Aorta (tissue), 5 donors: ENCODE measurements around the gene LDLRAD2. TPM values are rescaled to one million over a fixed set of nuclear protein-coding genes. Genes with fewer than 3 reads are reported as not detected.
"Not testable (repeated sequence)": the region's sequence is repeated elsewhere in the genome, so short reads cannot be mapped to it uniquely, and the experiment has no call there.

Experiments
- ATAC-seq: fragments of 200-7000 bp; cut with Tn5 transposase; one replicate; pipeline ENCODE4 v1.9.1; 2022; ENCODE audit warnings: moderate library complexity; ENCODE audit not compliant: low FRiP score
- DNase-seq, 2 donors: peaks; one replicate each; pipeline ENCODE4 v3.0.0-alpha.2; 2020
- H3K27ac ChIP-seq, 2 donors: one replicate each; pipeline ENCODE4 v1.5.1; 2013; ENCODE audit warnings: low read length in 2 of 2, mild to moderate bottlenecking in 2 of 2, moderate library complexity in 2 of 2, control low read depth in 1 of 2, inconsistent platforms in 1 of 2, low read depth in 1 of 2
- H3K27me3 ChIP-seq, 2 donors: one replicate each; pipeline ENCODE4 v1.6.1; 2013; ENCODE audit warnings: control low read depth in 1 of 2, low read length in 1 of 2, mild to moderate bottlenecking in 1 of 2, moderate library complexity in 1 of 2; ENCODE audit not compliant: insufficient read depth in 2 of 2, control insufficient read depth in 1 of 2
- H3K36me3 ChIP-seq, 2 donors: one replicate each; pipeline ENCODE4 v1.6.1; 2013; ENCODE audit warnings: control low read depth in 1 of 2, low read length in 1 of 2, mild to moderate bottlenecking in 1 of 2; ENCODE audit not compliant: insufficient read depth in 2 of 2, control insufficient read depth in 1 of 2
- H3K4me1 ChIP-seq, 2 donors: one replicate each; pipeline ENCODE4 v1.6.1; 2013; ENCODE audit warnings: low read length in 2 of 2, control low read depth in 1 of 2, mild to moderate bottlenecking in 1 of 2, moderate library complexity in 1 of 2; ENCODE audit not compliant: insufficient read depth in 2 of 2, control insufficient read depth in 1 of 2
- H3K4me3 ChIP-seq, 2 donors: one replicate each; pipeline ENCODE4 v1.5.1; 2013; ENCODE audit warnings: low read length in 2 of 2, control low read depth in 1 of 2, mild to moderate bottlenecking in 1 of 2
- H3K9me3 ChIP-seq: one replicate; pipeline ENCODE4 v1.6.1; 2013; ENCODE audit warnings: mild to moderate bottlenecking, low read length; ENCODE audit not compliant: control insufficient read depth
- WGBS, 2 donors: extraction: QIAGEN DNeasy Blood & Tissue Kit; methylation state at CpG; one replicate each; pipeline ENCODE4 v1.1.7; 2013; 5-methylcytosine and 5-hydroxymethylcytosine counted together
- intact Hi-C, 2 donors: fragments of 100-400 bp; cut with DNase I; formaldehyde crosslinking; loops; one replicate each; pipeline versions ENCODE4 v1.14.2 to v1.15.0; 2022
- polyA plus RNA-seq, 2 donors: library from polyadenylated mRNA; stranded (reverse); fragments of 200-250 nt; gene quantifications; one replicate each; pipeline ENCODE4 v1.2.3, GENCODE V29; 2013
- total RNA-seq, 2 donors: library from RNA; stranded (reverse); fragmentation: NEBNext Ultra II Directional; extraction: Animal tissue kit (Norgen Biotek cat#: 25700); gene quantifications; one replicate each; pipeline ENCODE4 v1.2.1, GENCODE V29; 2021
- donor health status: healthy with polysubstance abuse.
- donor health status: Bipolar disorder and iron deficiency.
- donor health status: DM: no; HTN: no; CAD: no.
- donor health status: DM: no; HTN: no; CAD: no.
- donor health status: DM: yes; HTN: yes; CAD: no.

LDLRAD2 gene
- total and polyA plus RNA-seq, 4 donors = 0.15 to 9.0 (median 1.1) TPM

DNA sequence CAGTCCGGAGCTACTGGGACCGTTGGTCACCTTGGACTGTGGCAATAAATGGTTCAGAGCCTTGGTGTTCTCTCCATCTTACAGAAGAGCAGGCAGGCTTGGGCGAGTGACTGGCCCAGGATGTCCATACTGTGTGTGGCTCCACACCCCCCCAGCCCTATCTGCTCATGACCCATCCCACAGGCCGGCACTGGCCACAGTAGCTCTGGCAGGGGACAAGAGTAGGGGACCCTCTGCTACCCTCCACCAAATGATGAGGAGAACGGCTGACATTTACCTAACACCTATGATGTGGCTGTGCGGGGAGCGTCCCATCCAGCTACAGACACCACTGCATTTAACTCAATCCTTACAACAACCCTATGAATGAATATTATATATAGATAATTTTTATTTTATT is 13.3 kb downstream of the LDLRAD2 start:
- H3K27me3 ChIP-seq = no peaks in the 10 kb centered on the region
- no peak overlapping the region for H3K4me3 ChIP-seq
- H3K36me3 ChIP-seq = peaks cover 0 to 15% of the 10 kb centered on the region in 2 donors
- peak in 1 of 2 donors; percentile 51 for DNase-seq
- H3K4me1 ChIP-seq = no peaks in the 10 kb centered on the region
- no peak overlapping the region for H3K27ac ChIP-seq
- H3K9me3 ChIP-seq = no peaks in the 10 kb centered on the region
- intact Hi-C loops = no loop called here
- no peak for ATAC-seq
- WGBS, 2 donors = 88 to 89% methylated on average over 7 of the region's 7 CpGs

DNA sequence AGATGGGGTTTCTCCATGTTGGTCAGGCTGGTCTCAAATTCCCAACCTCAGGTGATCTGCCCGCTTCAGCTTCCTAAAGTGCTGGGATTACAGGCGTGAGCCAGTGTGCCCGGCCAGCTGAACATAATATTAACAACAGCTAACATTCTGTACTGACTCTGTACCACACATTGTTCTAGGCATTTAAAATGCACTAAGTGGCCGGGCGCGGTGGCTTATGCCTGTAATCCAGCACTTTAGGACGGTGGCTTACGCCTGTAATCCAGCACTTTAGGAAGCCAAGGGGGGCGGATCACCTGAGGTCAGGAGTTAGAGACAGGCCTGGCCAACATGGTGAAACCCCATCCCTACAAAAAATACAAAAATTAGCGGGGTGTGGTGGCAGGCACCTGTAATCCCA is 14.6 kb downstream of the LDLRAD2 start:
- peaks cover 4 to 24% of the 10 kb centered on the region in 2 donors for H3K36me3 ChIP-seq
- intact Hi-C loops, H3K4me1 ChIP-seq, ATAC-seq, H3K4me3 ChIP-seq, H3K9me3 ChIP-seq, H3K27ac ChIP-seq, H3K27me3 ChIP-seq: not testable (repeated sequence)
- peak in 1 of 2 donors; percentile 69 for DNase-seq
- 93% methylated on average over 10 of the region's 10 CpGs for WGBS, 2 donors

DNA sequence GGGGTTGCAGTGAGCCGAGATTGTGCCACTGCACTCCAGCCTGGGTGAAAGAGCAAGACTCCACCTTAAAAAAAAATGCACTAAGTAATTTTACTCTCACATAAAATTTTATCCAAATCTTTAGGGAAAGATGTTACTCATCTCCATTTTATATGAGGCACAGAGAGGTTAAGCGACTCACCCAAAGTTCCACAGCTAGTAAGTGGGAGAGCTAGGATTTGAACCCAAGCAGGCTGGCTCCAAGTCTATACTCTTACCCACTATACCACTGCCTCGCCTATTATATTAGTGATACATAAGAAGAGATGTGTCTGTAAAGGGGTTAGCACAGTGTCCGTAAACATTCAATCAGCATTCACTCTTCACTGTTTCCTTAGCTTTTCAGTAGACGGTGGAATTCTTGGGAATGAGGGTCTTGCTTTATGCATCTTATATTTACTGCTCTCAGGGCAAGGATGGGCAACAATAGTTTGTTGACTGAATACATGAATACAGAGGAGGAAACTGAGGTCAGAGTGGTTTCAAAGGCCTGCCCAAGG is 15.1 kb downstream of the LDLRAD2 start:
- 89 to 91% methylated on average over 5 of the region's 5 CpGs for WGBS, 2 donors
- H3K36me3 ChIP-seq = peaks cover 4 to 23% of the 10 kb centered on the region in 2 donors
- ATAC-seq = no peak
- intact Hi-C loops = no loop called here
- H3K27me3 ChIP-seq = no peaks in the 10 kb centered on the region
- no peaks in the 10 kb centered on the region for H3K4me1 ChIP-seq
- DNase-seq = no peak
- no peak overlapping the region for H3K4me3 ChIP-seq
- no peak overlapping the region for H3K27ac ChIP-seq
- no peaks in the 10 kb centered on the region for H3K9me3 ChIP-seq

DNA sequence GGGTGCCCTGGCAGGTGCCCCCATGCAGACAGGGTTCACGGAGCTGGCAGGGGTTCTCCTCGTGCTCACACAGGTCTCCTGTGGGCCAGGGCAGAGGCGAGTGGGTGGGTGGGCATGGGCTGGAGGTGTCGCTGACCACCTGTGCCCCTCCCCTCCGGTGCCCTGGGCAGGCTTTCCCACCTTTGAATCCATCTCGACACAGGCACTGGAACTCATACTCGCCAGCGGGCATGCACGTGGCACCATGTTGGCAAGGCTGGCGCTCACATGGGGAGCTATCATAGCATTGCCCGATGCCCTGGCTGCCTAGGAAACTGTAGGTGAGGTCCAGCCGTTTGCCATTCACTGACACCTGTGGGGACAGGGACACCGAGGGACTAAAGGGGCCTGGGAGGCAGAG is 16.0 kb downstream of the LDLRAD2 start:
- H3K4me1 ChIP-seq = no peaks in the 10 kb centered on the region
- no peaks in the 10 kb centered on the region for H3K27me3 ChIP-seq
- no peak overlapping the region for H3K27ac ChIP-seq
- H3K4me3 ChIP-seq = no peak overlapping the region
- DNase-seq (peak in 1 of 2 donors; percentile 66), ATAC-seq (no peak)
- intact Hi-C loops = no loop called here
- 87 to 88% methylated on average over 13 of the region's 13 CpGs for WGBS, 2 donors
- peaks cover 4 to 24% of the 10 kb centered on the region in 2 donors for H3K36me3 ChIP-seq
- no peaks in the 10 kb centered on the region for H3K9me3 ChIP-seq

DNA sequence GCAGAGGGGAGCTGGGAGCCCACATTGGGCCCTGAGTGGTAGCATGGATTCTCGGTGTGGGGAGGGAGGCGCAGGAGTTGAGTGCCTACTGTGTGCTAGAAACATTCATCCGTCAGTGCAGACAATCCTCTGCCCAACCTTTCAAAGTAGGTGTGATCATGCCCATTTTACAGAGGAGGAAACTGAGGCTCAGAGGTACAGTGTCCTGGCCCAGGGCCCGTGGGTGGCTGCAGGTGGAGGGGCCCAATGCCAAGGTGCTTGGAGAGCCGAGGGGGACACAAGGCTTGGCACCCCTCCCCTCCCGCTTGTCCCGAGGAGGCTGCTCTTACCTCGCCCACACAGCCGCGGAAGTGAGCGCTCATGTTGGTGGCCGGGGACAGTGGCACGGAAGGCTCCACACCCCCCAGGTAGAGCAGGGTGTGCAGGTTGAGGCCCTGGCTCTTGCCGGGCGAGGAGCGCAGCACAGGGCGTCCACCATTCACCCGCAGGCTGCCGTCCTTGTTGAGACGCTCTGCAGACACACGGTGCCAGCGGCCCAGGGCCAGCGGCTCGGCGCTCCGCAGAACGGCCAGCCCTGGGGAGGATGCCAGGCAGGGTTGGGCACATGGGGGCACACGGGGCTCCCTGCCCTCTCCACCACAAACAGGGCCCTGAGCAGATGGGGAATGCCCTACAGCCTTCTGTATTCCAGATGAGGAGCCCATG is 16.6 kb downstream of the LDLRAD2 start:
- DNase-seq (no peak), ATAC-seq (peak; percentile 6)
- H3K27me3 ChIP-seq = no peaks in the 10 kb centered on the region
- no peaks in the 10 kb centered on the region for H3K4me1 ChIP-seq
- 84 to 86% methylated on average over 28 of the region's 28 CpGs for WGBS, 2 donors
- no peaks in the 10 kb centered on the region for H3K9me3 ChIP-seq
- H3K27ac ChIP-seq = no peak overlapping the region
- intact Hi-C loops = no loop called here
- H3K4me3 ChIP-seq = no peak overlapping the region
- H3K36me3 ChIP-seq = peaks cover 4 to 30% of the 10 kb centered on the region in 2 donors

DNA sequence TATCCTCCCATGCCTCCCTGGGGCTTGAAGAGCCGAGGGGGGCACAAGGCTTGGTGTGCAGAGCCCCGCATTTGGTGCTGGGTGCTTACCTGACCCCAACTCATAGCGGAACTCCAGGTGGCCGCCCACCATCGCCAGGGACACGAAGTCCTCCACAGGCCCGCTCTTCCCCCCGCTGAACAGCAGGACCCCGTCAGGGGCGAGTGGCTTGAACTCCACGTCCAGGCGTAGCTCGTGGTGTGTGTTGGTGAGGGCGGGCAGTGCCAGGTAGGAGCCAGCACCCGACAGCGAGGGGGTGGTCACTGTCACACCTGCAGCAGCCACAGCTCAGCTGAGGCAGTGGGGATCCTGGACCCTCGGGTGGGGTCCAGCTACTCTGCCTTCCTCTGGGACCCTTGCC is 17.2 kb downstream of the LDLRAD2 start:
- Histone ChIP-seq H3K9me3 (no peaks in the 10 kb centered on the region), H3K36me3 (peaks cover 4 to 29% of the 10 kb centered on the region in 2 donors), H3K4me1 (no peaks in the 10 kb centered on the region), H3K27ac (no peak overlapping the region), H3K27me3 (no peaks in the 10 kb centered on the region), H3K4me3 (no peak overlapping the region)
- DNase-seq (no peak), ATAC-seq (no peak)
- intact Hi-C loops = no loop called here
- 92 to 96% methylated on average over 17 of the region's 17 CpGs for WGBS, 2 donors

DNA sequence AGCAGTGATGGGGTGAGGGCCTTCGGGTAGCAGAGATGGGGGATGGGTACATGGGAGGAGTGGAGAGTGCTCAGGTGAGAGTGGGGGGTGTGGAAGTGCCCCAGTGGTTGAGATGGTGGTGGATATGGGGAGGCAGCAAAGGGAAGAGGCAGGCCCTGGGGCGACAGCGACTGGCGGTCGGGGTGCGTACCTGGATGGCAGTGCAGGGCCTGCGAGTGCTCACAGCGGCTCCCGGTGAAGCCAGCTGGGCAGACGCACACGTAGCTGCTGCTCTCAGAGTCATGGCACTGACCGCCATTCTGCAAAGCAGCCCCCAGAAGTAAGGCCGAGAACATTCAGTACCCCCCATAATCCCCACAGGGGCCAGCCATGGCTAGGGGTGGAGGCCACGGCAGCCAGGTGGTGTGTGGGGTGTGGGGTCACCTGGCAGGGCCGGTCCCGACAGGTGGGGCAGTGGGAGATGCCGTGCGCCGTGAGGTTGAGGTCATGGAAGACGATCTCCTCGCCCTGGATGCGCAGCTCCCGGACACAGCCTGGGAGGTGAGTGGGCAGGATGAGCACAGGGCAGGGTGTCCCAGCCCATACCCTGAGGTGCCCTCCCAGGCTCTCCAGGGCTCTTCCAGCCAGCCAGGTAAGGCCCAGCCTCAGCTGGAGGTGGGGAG is 18.9 kb downstream of the LDLRAD2 start:
- Histone ChIP-seq H3K36me3 (peaks cover 4 to 37% of the 10 kb centered on the region in 2 donors), H3K27me3 (no peaks in the 10 kb centered on the region), H3K4me1 (no peaks in the 10 kb centered on the region), H3K9me3 (no peaks in the 10 kb centered on the region), H3K27ac (no peak overlapping the region), H3K4me3 (no peak overlapping the region)
- DNase-seq (no peak), ATAC-seq (no peak)
- intact Hi-C loops = no loop called here
- WGBS, 2 donors = 91 to 94% methylated on average over 23 of the region's 23 CpGs

DNA sequence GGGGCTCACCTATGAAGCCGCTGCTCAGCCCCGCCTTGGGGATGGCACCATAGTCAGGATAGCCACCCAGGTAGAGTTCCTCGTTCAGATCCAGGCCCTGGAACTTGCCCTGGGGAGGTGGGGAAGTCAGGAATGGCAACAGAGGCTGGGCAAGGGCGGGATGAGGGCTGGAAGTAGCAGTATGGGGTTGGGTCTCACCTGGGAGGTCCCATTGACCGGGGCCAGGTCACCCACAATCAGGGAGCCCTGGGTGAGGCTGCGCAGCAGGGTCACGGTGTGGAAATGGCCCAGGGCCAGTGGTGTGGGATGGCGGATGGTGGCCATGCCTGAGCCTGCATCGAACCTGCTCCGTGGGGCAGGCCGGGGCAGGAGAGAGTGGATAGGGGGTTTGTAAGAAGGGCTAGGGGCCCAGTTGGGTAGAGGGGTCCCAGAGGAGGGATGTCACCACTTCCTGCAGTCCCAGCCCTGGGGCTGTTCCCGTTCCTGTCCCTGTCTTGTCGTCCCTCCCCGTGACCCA is 19.4 kb downstream of the LDLRAD2 start:
- Histone ChIP-seq H3K27me3 (no peaks in the 10 kb centered on the region), H3K4me3 (no peak overlapping the region), H3K36me3 (peaks cover 4 to 38% of the 10 kb centered on the region in 2 donors), H3K27ac (no peak overlapping the region), H3K4me1 (no peaks in the 10 kb centered on the region), H3K9me3 (no peaks in the 10 kb centered on the region)
- intact Hi-C loops = no loop called here
- DNase-seq (no peak), ATAC-seq (no peak)
- WGBS, 2 donors = 86 to 88% methylated on average over 14 of the region's 14 CpGs
